Measurements from ENCODE around the gene BLOC1S5. TPM values are rescaled to one million over a fixed set of nuclear protein-coding genes. Genes with fewer than 3 reads are reported as not detected.

Gene BLOC1S5
- total and polyA plus RNA-seq, 2 of the 13 experiments (the other 11 are each of a cell fraction or from before 2014, with no cell fraction given): 10.5 to 41.5 TPM

- TF ChIP-seq ZNF501 (CRISPR knock-in tag; IDR thresholded peaks at IDR 0.05) (peak; percentile 37; the same call in 1 of the 2 replicates), ZNF7 (CRISPR knock-in tag; IDR thresholded peaks at IDR 0.05) (peak; percentile 62), ZNF605 (CRISPR knock-in tag; IDR thresholded peaks at IDR 0.05) (peak; percentile 41; the same call in 1 of the 2 replicates), ZBTB14 (CRISPR knock-in tag; IDR thresholded peaks at IDR 0.05) (no peak), CERS6 (CRISPR knock-in tag; IDR thresholded peaks at IDR 0.05) (no peak), ZNF720 (CRISPR knock-in tag; IDR thresholded peaks at IDR 0.05) (no peak), ZNF282 (IDR thresholded peaks at IDR 0.05; ENCODE audit: partially characterized antibody) (no peak), ZNF709 (CRISPR knock-in tag; IDR thresholded peaks at IDR 0.05) (no peak), BCL6 (CRISPR knock-in tag; IDR thresholded peaks at IDR 0.05) (0 out of 2 replicates have a peak, but pooled peaks have one; percentile 30), HIC2 (CRISPR knock-in tag; IDR thresholded peaks at IDR 0.05; ENCODE audit: low read depth) (0 out of 2 replicates have a peak, but pooled peaks have one; percentile 17), ARID3A (IDR thresholded peaks at IDR 0.05; ENCODE audit: low read depth, low read length) (peak; percentile 96), GATA4 (IDR thresholded peaks at IDR 0.05; ENCODE audit: borderline replicate concordance, low read depth) (no peak), E2F5 (CRISPR knock-in tag; conservative IDR thresholded peaks at IDR 0.05) (no peak), ZNF776 (CRISPR knock-in tag; IDR thresholded peaks at IDR 0.05) (no peak), ZGPAT (CRISPR knock-in tag; IDR thresholded peaks at IDR 0.05) (peak; percentile 75), TRIM22 (IDR thresholded peaks at IDR 0.05) (no peak), THAP11 (CRISPR knock-in tag; IDR thresholded peaks at IDR 0.05) (no peak), HNF4A (CRISPR knock-in tag; IDR thresholded peaks at IDR 0.05) (peak; percentile 5; the same call in 1 of the 2 replicates), EHMT2 (IDR thresholded peaks at IDR 0.05; ENCODE audit: borderline replicate concordance, low read depth, low read length) (no peak), ZNF670 (CRISPR knock-in tag; IDR thresholded peaks at IDR 0.05; ENCODE audit: borderline replicate concordance) (peak; percentile 20; the same call in 1 of the 2 replicates), ZNF451 (CRISPR knock-in tag; IDR thresholded peaks at IDR 0.05) (no peak)
Measured at GRCh38 chr6:8108031-8108660, 44.0 kb upstream of the BLOC1S5 start (continued).
